ENCODE measurements around the gene ELOB. TPM values are rescaled to one million over a fixed set of nuclear protein-coding genes. Genes with fewer than 3 reads are reported as not detected.
A peak's percentile ranks its signal among the peaks of the same experiment; 100 is the strongest.

The ELOB gene
- total RNA-seq, 1 donor from 2014 or later = 323 TPM

DNA sequence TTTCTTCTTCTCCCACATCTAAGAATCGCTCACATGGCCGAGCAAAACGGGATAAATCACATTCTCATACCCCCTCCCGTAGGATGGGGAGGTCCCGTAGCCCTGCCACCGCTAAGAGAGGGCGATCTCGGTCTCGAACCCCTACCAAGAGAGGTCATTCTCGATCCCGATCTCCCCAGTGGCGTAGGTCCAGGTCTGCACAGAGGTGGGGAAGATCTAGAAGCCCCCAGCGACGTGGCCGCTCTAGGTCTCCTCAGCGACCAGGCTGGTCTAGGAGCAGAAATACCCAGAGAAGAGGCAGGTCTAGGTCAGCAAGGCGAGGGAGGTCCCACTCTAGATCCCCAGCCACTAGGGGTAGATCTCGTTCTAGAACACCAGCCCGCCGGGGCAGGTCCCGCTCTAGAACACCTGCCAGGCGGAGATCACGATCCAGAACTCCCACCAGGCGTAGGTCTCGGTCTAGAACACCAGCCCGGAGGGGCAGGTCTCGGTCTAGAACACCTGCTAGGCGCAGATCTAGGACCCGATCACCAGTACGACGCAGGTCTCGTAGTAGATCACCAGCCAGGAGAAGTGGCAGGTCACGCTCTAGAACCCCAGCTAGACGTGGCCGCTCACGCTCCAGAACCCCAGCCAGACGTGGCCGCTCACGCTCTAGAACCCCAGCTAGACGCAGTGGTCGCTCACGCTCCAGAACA lies 15.0 kb downstream of the ELOB start:
- FAIRE-seq (no peak), DNase-seq (ENCODE audit: low read depth) (no peak)
- Histone ChIP-seq H4K20me1 (ENCODE audit: insufficient read depth, low read length) (peaks cover 100% of the 10 kb centered on the region), H3K36me3 (ENCODE audit: insufficient read depth, low read length) (peaks cover 100% of the 10 kb centered on the region), H3K27ac (ENCODE audit: low read depth, low read length) (no peak overlapping the region), H3K27me3 (ENCODE audit: insufficient read depth, low read length) (no peaks in the 10 kb centered on the region), H3K4me2 (ENCODE audit: low read length) (no peak overlapping the region), H3K9ac (ENCODE audit: low read length) (no peak overlapping the region), H3K79me2 (ENCODE audit: insufficient read depth, low read length) (peaks cover 100% of the 10 kb centered on the region), H3K4me1 (ENCODE audit: insufficient read depth, low read length) (no peaks in the 10 kb centered on the region), H3K4me3 (ENCODE audit: insufficient read depth, low read depth, low read length) (no peak overlapping the region), H3K9me3 (ENCODE audit: insufficient read depth, low read depth, low read length) (peaks cover 2% of the 10 kb centered on the region), H2AFZ (ENCODE audit: low read depth, low read length) (no peak overlapping the region)
- peak overlapping the region; percentile 15 for H3K27ac Mint-ChIP-seq (ENCODE audit: unreplicated experiment)
- TF ChIP-seq, protein P1, sequence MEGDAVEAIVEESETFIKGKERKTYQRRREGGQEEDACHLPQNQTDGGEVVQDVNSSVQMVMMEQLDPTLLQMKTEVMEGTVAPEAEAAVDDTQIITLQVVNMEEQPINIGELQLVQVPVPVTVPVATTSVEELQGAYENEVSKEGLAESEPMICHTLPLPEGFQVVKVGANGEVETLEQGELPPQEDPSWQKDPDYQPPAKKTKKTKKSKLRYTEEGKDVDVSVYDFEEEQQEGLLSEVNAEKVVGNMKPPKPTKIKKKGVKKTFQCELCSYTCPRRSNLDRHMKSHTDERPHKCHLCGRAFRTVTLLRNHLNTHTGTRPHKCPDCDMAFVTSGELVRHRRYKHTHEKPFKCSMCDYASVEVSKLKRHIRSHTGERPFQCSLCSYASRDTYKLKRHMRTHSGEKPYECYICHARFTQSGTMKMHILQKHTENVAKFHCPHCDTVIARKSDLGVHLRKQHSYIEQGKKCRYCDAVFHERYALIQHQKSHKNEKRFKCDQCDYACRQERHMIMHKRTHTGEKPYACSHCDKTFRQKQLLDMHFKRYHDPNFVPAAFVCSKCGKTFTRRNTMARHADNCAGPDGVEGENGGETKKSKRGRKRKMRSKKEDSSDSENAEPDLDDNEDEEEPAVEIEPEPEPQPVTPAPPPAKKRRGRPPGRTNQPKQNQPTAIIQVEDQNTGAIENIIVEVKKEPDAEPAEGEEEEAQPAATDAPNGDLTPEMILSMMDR (IDR thresholded peaks at IDR 0.05; ENCODE audit: insufficient read depth, low read depth, low read length) = no peak
- no peak for TF ChIP-seq EZH2 (IDR thresholded peaks at IDR 0.05; ENCODE audit: insufficient read depth, low read length)
- H3K4me1 Mint-ChIP-seq (ENCODE audit: low read depth, unreplicated experiment) = peaks cover 9% of the 10 kb centered on the region
- H3K9me3 Mint-ChIP-seq (ENCODE audit: unreplicated experiment) = peaks cover 2% of the 10 kb centered on the region
- H3K36me3 Mint-ChIP-seq (ENCODE audit: low read depth, unreplicated experiment) = peaks cover 78% of the 10 kb centered on the region
- no peaks in the 10 kb centered on the region for H3K27me3 Mint-ChIP-seq (ENCODE audit: low read depth, unreplicated experiment)
- H3K4me3 Mint-ChIP-seq (ENCODE audit: unreplicated experiment) = no peak overlapping the region

DNA sequence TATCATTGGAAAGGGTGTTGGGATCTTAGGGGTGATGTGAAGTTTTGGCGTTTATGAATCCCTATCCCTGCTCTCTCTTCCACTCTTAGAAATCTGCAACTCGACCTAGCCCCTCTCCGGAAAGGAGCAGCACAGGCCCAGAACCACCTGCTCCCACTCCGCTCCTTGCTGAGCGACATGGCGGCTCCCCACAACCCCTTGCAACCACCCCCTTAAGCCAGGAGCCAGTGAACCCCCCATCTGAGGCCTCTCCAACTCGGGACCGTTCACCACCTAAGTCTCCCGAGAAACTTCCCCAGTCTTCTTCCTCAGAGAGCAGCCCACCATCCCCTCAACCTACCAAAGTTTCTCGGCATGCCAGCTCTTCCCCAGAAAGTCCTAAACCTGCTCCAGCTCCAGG lies 15.6 kb downstream of the ELOB start:
- Histone ChIP-seq H3K9ac (ENCODE audit: low read length) (no peak overlapping the region), H3K9me3 (ENCODE audit: insufficient read depth, low read depth, low read length) (peaks cover 2% of the 10 kb centered on the region), H3K4me1 (ENCODE audit: insufficient read depth, low read length) (no peaks in the 10 kb centered on the region), H3K79me2 (ENCODE audit: insufficient read depth, low read length) (peaks cover 100% of the 10 kb centered on the region), H3K36me3 (ENCODE audit: insufficient read depth, low read length) (peaks cover 100% of the 10 kb centered on the region), H3K4me3 (ENCODE audit: insufficient read depth, low read depth, low read length) (no peak overlapping the region), H3K4me2 (ENCODE audit: low read length) (no peak overlapping the region), H4K20me1 (ENCODE audit: insufficient read depth, low read length) (peaks cover 100% of the 10 kb centered on the region), H3K27me3 (ENCODE audit: insufficient read depth, low read length) (no peaks in the 10 kb centered on the region), H2AFZ (ENCODE audit: low read depth, low read length) (no peak overlapping the region), H3K27ac (ENCODE audit: low read depth, low read length) (no peak overlapping the region)
- Mint-ChIP-seq H3K27ac (ENCODE audit: unreplicated experiment) (peak overlapping the region; percentile 15), H3K4me1 (ENCODE audit: low read depth, unreplicated experiment) (peaks cover 15% of the 10 kb centered on the region), H3K36me3 (ENCODE audit: low read depth, unreplicated experiment) (peaks cover 72% of the 10 kb centered on the region), H3K4me3 (ENCODE audit: unreplicated experiment) (no peak overlapping the region), H3K27me3 (ENCODE audit: low read depth, unreplicated experiment) (no peaks in the 10 kb centered on the region), H3K9me3 (ENCODE audit: unreplicated experiment) (peaks cover 2% of the 10 kb centered on the region)
- FAIRE-seq (no peak), DNase-seq (ENCODE audit: low read depth) (no peak)
- TF ChIP-seq EZH2 (IDR thresholded peaks at IDR 0.05; ENCODE audit: insufficient read depth, low read length) = no peak
- TF ChIP-seq, protein P1 (IDR thresholded peaks at IDR 0.05; ENCODE audit: insufficient read depth, low read depth, low read length) = no peak

DNA sequence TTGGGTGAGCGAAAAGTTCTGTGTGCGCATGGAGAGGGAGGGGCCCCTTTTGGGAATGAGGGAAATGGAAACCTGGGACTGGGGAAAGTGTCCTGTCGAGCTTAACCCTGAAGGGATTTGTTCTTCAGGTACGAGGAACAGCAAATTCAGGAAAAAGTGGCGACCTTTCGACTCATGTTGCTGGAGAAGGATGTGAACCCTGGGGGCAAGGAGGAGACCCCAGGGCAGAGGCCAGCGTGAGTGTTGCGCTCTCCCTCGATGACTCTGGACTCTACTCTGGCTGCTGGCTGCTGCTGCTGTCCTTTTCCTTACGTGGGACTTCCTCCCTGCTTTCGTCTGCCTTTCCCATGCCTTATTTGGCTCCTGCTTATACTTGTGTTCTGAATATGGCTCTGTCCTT lies 19.7 kb downstream of the ELOB start:
- Mint-ChIP-seq H3K9me3 (ENCODE audit: unreplicated experiment) (no peaks in the 10 kb centered on the region), H3K36me3 (ENCODE audit: low read depth, unreplicated experiment) (peaks cover 37% of the 10 kb centered on the region), H3K27me3 (ENCODE audit: low read depth, unreplicated experiment) (no peaks in the 10 kb centered on the region), H3K27ac (ENCODE audit: unreplicated experiment) (no peak overlapping the region), H3K4me3 (ENCODE audit: unreplicated experiment) (peak overlapping the region; percentile 43), H3K4me1 (ENCODE audit: low read depth, unreplicated experiment) (peaks cover 29% of the 10 kb centered on the region)
- no peak for DNase-seq (ENCODE audit: low read depth)
- peaks cover 17% of the 10 kb centered on the region for H3K4me1 ChIP-seq (ENCODE audit: insufficient read depth, low read length)
- FAIRE-seq = no peak
- H3K4me3 ChIP-seq (ENCODE audit: insufficient read depth, low read depth, low read length) = no peak overlapping the region
- no peak overlapping the region for H3K9ac ChIP-seq (ENCODE audit: low read length)
- no peak overlapping the region for H3K27ac ChIP-seq (ENCODE audit: low read depth, low read length)
- peaks cover 94% of the 10 kb centered on the region for H4K20me1 ChIP-seq (ENCODE audit: insufficient read depth, low read length)
- TF ChIP-seq EZH2 (IDR thresholded peaks at IDR 0.05; ENCODE audit: insufficient read depth, low read length) = no peak
- TF ChIP-seq, protein P1 (IDR thresholded peaks at IDR 0.05; ENCODE audit: insufficient read depth, low read depth, low read length) = no peak
- H3K79me2 ChIP-seq (ENCODE audit: insufficient read depth, low read length) = peaks cover 95% of the 10 kb centered on the region
- no peaks in the 10 kb centered on the region for H3K27me3 ChIP-seq (ENCODE audit: insufficient read depth, low read length)
- H3K9me3 ChIP-seq (ENCODE audit: insufficient read depth, low read depth, low read length) = no peaks in the 10 kb centered on the region
- peaks cover 58% of the 10 kb centered on the region for H3K36me3 ChIP-seq (ENCODE audit: insufficient read depth, low read length)
- H2AFZ ChIP-seq (ENCODE audit: low read depth, low read length) = no peak overlapping the region
- H3K4me2 ChIP-seq (ENCODE audit: low read length) = no peak overlapping the region

All from astrocyte (in vitro differentiated cells and primary cell).